SH-SY5Y (cell line): ENCODE data around the gene RIMKLB.

Experiments used
- GATA2 ChIP-seq: IDR thresholded peaks from 2 replicates; pipeline ENCODE4 v1.6.1; 2011; ENCODE audit warnings: mild to moderate bottlenecking, low read depth, low read length
- GATA3 ChIP-seq: IDR thresholded peaks from 2 replicates; pipeline ENCODE4 v1.6.1; 2011; ENCODE audit warnings: low read depth, mild to moderate bottlenecking, low read length, moderate library complexity

DNA sequence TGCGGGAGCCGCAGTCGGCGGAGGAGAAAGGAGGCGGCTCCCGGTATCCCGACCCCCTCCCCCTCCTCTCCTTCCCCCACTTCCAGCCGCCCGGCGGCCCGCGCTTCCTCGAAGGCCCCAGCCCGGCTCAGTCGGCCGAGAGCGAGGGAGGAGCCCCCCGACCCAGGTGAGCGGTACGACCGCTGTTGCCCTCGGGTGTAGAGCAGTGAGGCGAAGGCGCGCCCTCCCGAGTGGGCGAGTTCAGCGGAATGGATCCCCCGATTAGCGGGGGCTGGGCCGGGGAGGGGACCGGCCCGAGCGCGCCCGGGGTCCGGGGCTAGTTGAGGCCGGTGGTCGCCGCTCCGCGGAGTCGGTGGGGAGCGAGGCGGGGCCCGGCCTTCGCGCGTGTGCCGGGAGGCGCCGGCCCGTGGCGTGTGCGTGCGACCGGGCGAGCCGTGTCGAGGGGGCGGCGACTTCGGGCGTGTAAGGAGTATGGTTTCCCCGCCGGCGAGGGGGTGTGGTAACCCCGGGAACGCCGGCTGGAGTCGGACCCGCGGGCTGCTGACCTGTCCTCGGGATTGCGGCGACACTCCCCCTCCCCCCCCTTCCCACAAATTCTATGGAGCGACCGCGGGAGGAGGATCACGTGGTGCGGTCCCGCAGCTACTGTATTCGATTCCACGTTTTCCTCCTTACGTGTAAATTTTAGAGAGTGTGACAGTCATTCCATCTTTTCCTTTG lies 501 bp downstream of the RIMKLB start:
- TF ChIP-seq GATA2 (no peak), GATA3 (no peak)
